Pons (tissue), 1 donor: ENCODE data around the gene LHX5.

Source experiments
- DNase-seq: peaks from one replicate; pipeline ENCODE4 v3.0.0-alpha.2; 2016; ENCODE audit warnings: low spot score

LHX5 gene

GRCh38 chr12:113439301-113439597 is 32.4 kb downstream of the LHX5 start:
- DNase-seq, result no peak

DNA sequence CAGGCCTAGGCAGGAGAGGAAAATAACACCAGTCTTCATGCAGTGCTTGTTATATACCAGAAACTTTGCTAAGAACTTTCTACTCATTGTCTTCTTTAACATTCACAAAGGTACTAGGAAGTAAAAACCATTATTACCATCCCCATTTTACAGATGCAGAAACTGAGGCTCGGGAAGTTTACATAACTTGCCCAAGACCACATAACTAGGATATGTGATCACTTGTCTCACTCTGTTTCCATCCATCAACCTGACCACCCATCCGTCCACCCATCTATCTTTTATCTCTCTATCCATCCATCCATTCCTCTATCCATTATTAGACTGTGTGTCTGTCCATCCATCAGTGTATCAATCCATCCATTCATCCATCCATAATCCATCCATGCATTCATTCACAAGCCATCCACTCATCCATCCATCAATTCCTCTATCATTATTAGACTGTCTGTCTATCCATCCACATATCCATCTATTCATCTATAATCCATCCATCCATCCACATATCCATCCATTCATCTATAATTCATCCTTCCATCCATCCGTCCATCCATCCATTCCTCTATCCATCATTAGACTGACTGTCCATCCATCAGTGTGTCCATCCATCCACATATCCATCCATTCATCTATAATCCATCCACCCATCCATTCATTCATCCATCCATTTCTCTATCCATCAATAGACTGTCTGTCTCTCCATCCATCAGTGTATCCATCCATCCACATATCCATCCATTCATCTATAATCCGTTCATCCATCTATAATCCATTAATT is 33.0 kb downstream of the LHX5 start:
- no peak for DNase-seq

GRCh38 chr12:113437729-113438100 is 34.0 kb downstream of the LHX5 start:
- no peak for DNase-seq

GRCh38 chr12:113436993-113437728 is 34.5 kb downstream of the LHX5 start:
- DNase-seq, result no peak

GRCh38 chr12:113436586-113436985 is 35.1 kb downstream of the LHX5 start:
- no peak for DNase-seq

DNA sequence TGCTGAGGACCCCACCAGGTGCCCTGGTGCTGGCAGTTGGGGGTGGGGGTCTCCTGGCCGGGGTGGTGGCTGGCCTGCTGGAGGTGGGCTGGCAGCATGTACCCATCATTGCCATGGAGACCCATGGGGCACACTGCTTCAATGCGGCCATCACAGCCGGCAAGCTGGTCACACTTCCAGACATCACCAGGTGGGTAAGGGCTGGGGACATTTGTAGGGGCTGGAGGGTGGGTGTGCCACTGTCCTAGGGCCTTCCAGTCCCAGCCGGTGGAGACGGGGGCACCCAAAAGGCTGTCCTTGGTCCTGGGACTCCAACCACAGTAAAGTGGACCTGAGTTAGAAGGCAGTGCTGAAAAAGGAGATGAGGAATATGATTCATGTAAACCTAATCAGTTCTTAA is 36.3 kb downstream of the LHX5 start:
- no peak for DNase-seq

- no peak for DNase-seq
These were observed 38.7 kb downstream of the LHX5 start for GRCh38 chr12:113432986-113433385.

- no peak for DNase-seq
These were observed 43.2 kb downstream of the LHX5 start for GRCh38 chr12:113428482-113428881.

DNA sequence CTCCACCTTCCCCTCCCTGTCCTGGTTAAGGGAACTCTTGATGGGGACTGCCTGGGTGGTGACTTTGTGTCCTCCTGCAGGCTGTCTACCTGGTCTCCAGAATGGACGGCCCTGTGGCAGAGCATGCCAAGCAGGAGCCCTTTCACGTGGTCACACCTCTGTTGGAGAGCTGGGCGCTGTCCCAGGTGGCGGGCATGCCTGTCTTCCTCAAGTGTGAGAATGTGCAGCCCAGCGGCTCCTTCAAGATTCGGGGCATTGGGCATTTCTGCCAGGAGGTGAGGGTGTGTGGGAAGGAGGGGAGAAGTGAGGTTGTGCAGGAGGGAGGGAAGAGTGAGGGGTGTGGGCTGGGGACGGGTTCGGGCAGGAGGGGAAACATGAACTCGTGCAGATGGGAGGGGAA is 43.8 kb downstream of the LHX5 start:
- no peak for DNase-seq

DNA sequence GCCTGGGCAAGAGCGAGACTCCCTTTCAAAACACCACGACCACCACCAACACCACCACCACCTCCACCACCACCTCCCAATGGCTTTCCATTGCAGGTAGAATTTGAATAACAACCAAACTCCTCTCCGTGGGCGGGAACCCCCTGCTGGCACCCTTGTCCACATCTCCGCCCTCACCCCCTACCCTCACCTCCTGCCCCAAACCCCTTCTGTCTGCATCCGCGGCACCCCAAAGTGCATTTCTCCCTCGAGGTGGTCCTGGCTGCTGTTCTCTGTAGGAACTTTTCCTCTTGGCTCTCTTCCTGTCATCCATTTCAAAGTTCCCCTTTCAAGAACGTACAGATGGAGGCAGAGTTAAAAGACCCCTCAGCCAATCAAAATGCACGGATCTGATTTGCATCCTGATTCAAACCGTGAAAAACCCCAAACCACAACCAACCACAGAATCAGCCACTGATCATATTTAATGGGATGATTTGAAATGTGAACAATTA is 45.7 kb downstream of the LHX5 start:
- no peak for DNase-seq

- DNase-seq, result no peak
These were observed 46.5 kb downstream of the LHX5 start for GRCh38 chr12:113424915-113425823.

- DNase-seq, result no peak
These were observed 47.2 kb downstream of the LHX5 start for GRCh38 chr12:113424456-113424855.

GRCh38 chr12:113422886-113423669 is 48.6 kb downstream of the LHX5 start:
- DNase-seq, result no peak

DNA sequence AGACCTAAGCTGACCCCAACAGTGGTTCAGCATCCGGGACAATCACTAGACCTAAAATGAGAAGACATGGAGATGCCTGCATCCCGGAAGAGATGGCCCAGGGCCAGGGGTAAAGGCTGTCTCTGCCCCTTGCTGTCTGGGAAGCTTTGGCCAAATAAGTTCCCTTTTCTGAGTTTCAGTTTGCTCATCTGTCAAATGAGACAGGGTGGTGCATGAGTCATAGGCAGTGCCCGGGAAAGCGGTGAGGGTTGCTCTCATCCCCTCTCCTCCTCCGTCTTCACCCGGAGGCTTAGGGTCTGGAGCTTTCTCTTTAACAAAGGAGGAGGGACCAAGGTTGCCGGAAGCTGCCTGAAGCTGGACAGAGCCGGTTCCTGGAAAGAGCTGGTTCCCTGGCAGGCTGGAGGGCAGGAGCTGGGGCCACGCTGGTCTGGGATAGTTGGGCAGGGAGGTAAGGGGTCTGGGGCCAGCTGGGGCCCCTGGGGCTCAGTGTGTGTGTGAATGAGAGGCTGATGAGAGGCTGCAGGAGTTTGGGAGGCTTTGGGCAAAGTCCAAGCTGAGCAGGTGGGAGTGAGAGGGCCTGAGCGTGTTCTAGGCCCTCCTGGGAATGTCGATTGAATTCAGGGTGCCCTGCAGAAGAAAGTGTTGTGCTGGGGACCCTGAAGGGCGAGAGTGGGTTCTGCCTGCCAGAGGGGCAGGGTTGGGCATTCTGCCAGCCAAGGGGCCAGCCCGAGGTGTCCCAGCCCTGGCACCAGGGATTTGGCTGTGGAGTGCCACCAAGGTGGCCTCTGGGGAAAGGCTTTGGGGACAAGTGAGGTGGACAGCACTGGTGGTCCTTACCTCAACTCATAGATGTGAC is 49.4 kb downstream of the LHX5 start, which contains the start of gene SDSL:
SDSL (plus strand) TSS at position 351 of the 856 bp plus-strand sequence. CDS start 5,603 bp downstream, outside the sequence.
- DNase-seq, result peak; percentile 88

DNA sequence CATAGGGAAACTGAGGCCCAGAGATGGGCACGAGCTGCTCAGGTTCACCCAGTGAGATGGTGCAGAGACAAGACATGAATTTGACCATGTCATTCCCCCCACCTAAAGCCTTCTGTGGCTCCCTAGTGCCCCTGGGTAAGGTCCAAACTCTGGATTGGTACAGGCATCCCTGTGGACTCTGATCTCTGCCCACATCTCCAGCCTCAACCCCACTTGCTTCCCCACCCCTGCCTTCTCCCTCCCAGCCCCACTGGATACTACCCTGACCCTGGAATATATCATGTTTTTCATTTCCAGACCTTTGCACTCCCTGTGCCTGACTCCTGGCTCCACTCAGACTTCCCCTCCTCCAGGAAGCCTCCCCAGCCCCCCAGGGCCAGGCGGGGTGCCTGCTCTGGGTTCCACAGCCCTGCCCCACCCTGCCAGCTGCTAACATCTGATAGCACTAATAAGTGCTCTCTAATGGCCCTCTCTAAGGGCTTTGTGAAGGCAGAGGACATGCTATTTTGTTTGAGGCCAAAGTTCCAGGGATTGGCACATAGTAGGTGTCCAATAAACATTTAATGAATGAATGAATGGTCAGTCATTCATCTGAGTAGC is 50.6 kb downstream of the LHX5 start:
- DNase-seq, result no peak

GRCh38 chr12:113418213-113418879 is 53.3 kb downstream of the LHX5 start:
- DNase-seq, result no peak

DNA sequence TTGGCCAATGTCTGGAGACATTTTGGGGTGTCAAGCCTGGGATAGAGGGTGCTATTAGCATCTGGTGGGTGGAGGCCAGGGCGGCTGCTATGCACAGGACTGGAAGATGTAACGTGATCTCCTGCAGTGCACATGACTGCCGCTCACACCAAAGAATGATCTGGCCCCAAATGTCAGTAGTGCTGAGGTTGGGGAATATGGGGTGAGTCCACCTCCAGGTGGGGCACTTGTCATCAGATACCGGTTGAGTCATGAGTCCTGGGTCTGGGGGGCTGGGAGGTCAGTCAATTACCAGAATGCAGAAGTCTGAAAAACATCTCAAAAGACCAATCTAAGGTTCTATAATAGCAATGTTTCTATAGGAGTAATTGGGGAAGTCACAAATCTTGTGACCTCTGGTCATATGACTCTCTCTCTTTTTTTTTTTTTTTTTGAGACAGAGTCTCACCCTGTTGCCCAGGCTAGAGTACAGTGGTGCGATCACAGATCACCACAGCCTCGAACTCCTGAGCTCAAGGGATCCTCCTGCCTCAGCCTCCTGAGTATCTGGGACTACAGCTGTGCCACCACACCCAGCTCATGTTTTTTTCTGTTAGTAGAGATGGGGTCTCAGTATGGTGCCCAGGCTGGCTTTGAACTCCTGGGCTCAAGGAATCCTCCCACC is 55.4 kb downstream of the LHX5 start:
- DNase-seq, result no peak

DNA sequence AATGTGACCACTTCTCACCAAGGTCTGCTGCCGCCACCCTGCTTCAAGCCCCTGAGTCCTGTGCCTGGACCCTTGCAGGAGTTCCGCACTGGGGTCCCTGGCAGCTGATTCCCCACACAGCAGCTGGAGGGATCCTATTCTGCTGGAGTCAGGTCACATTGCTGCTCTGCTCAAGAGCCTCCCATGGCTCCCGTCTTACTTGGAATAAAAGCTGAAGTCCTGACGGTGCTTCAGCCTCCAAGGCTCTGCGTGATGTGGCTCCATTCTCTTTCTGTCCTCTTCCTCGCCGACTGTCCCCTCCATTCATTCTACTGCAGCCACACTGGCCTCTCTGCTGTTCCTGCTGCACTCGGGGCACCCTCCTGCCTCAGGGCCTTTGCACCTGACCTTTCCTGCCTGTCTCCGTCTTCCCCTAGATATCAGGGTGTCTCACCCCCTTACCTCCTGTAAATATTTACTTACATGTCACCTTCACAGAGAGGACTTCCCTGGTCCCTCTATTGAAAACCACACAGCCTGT is 57.1 kb downstream of the LHX5 start:
- no peak for DNase-seq

GRCh38 chr12:113413488-113413939 is 58.2 kb downstream of the LHX5 start:
- DNase-seq, result no peak
